ENCODE measurements around the gene PPM1N. TPM values are rescaled to one million over a fixed set of nuclear protein-coding genes. Genes with fewer than 3 reads are reported as not detected.

Gene PPM1N
- total and polyA plus RNA-seq, 7 donors: 1.2 to 4.2 (median 2.5) TPM

DNA sequence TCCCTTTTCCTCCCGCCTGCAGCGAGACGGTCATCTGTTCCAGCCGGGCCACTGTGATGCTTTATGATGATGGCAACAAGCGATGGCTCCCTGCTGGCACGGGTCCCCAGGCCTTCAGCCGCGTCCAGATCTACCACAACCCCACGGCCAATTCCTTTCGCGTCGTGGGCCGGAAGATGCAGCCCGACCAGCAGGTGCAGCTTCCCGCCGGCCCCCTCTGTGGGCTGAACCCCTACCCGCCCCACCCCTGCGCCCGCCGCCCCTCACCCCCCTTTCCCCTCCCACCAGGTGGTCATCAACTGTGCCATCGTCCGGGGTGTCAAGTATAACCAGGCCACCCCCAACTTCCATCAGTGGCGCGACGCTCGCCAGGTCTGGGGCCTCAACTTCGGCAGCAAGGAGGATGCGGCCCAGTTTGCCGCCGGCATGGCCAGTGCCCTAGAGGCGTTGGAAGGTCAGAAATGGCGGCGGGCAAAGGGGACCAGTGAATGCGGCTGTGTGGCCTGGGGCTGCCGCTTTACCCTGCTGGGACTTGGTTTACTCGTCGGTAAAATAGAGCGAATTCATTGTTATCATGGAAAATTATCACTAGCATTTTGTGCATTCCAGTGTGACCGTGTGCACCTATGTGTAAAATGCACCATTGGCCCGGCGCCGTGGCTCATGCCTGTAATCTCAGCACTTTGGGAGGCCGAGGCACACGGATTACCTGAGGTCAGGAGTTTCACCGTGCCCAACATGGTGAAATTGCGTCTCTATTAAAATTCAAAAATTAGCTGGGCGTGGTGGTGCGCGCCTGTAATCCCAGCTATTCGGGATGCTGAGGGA is 19.6 kb downstream of the PPM1N start:
- intact Hi-C loops (cut with DNase I): no loop called here
- Histone ChIP-seq H3K4me1 (peaks cover 0 to 37% (median 36%) of the 10 kb centered on the region in 4 donors), H3K27me3 (no peaks in the 10 kb centered on the region), H3K9me3 (no peaks in the 10 kb centered on the region), H3K27ac (no peak overlapping the region), H3K36me3 (peaks cover 21 to 68% (median 53%) of the 10 kb centered on the region in 4 donors), H3K4me3 (no peak overlapping the region)
- 85 to 91% methylated on average over 50 of the region's 50 CpGs for WGBS, 2 donors
- TF ChIP-seq, protein P1, sequence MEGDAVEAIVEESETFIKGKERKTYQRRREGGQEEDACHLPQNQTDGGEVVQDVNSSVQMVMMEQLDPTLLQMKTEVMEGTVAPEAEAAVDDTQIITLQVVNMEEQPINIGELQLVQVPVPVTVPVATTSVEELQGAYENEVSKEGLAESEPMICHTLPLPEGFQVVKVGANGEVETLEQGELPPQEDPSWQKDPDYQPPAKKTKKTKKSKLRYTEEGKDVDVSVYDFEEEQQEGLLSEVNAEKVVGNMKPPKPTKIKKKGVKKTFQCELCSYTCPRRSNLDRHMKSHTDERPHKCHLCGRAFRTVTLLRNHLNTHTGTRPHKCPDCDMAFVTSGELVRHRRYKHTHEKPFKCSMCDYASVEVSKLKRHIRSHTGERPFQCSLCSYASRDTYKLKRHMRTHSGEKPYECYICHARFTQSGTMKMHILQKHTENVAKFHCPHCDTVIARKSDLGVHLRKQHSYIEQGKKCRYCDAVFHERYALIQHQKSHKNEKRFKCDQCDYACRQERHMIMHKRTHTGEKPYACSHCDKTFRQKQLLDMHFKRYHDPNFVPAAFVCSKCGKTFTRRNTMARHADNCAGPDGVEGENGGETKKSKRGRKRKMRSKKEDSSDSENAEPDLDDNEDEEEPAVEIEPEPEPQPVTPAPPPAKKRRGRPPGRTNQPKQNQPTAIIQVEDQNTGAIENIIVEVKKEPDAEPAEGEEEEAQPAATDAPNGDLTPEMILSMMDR (IDR thresholded peaks at IDR 0.05): no peak
- TF ChIP-seq POLR2A (IDR thresholded peaks at IDR 0.05): no peak
- TF ChIP-seq POLR2AphosphoS5 (IDR thresholded peaks at IDR 0.05): no peak
- no peak for TF ChIP-seq EP300 (IDR thresholded peaks at IDR 0.05)
- DNase-seq: no peak

DNA sequence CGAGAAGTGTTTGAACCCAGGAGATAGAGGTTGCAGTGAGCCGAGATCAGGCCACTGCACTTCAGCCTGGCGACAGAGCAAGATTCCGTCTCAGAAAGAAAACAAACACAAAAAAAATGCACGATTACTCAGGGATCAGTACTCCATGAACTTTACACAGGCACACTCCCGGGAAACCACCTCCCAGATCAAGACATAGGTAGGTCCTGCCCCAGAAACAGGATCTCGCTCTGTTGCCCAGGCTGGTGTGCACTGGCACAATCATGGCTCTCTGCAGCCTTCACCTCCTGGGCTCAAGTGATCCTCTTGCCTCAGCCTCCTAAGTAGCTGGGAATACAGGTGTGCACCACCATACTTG is 20.2 kb downstream of the PPM1N start:
- WGBS, 2 donors: 28 to 72% methylated on average over 7 of the region's 7 CpGs
- intact Hi-C loops (cut with DNase I): no loop called here

DNA sequence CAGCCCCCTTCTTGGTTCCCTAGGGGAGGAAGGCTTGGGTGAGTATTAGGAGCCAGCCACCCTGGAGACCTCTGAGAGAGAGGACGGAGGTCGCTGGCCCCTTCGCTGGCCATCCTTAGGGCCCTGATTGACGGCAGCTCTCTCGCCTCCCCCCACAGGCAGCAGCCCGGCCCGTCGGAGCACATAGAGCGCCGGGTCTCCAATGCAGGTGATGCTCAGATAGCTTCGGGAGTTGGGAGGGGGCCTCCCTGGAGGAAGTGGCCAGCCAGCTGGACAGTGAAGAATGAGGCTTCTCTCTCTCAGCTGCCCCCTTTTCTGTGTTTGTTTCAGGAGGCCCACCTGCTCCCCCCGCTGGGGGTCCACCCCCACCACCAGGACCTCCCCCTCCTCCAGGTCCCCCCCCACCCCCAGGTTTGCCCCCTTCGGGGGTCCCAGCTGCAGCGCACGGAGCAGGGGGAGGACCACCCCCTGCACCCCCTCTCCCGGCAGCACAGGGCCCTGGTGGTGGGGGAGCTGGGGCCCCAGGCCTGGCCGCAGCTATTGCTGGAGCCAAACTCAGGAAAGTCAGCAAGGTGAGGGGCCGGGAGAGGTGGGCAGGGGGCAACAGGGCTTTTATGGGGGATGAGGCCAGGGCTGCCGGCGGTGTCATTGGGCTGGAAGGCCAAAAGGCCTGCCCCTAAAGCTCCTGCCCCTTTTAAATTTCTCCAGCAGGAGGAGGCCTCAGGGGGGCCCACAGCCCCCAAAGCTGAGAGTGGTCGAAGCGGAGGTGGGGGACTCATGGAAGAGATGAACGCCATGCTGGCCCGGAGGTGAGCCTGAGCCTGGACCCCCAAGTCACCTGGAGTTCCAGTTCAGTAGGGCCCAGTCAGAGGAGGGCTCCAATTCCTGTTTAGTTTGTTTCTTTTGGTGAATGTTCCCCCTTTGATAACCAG is 24.0 kb downstream of the PPM1N start:
- Histone ChIP-seq H3K4me3 (no peak overlapping the region), H3K9me3 (no peaks in the 10 kb centered on the region), H3K36me3 (peaks cover 32 to 100% (median 78%) of the 10 kb centered on the region in 4 donors), H3K4me1 (no peaks in the 10 kb centered on the region), H3K27me3 (no peaks in the 10 kb centered on the region), H3K27ac (peak overlapping the region in 2 of 4 donors; percentile 8 to 16)
- TF ChIP-seq, protein P1 (IDR thresholded peaks at IDR 0.05): no peak
- TF ChIP-seq POLR2A (IDR thresholded peaks at IDR 0.05) (no peak), EP300 (IDR thresholded peaks at IDR 0.05) (no peak), POLR2AphosphoS5 (IDR thresholded peaks at IDR 0.05) (no peak)
- intact Hi-C loops (cut with DNase I): loop anchor here (5.0 kb wide), 1 partner anchor 35 kb away; no protein-coding TSS in a partner anchor
- WGBS, 2 donors: 86 to 88% methylated on average over 24 of the region's 24 CpGs
- DNase-seq: no peak

More for the DNA sequence above, 20.2 kb downstream of the PPM1N start:
- H3K4me1 ChIP-seq: peaks cover 0 to 32% (median 31%) of the 10 kb centered on the region in 4 donors
- no peak for DNase-seq
- peaks cover 22 to 74% (median 55%) of the 10 kb centered on the region in 4 donors for H3K36me3 ChIP-seq
- H3K27me3 ChIP-seq: no peaks in the 10 kb centered on the region
- no peaks in the 10 kb centered on the region for H3K9me3 ChIP-seq
- H3K4me3 ChIP-seq: no peak overlapping the region
- TF ChIP-seq POLR2A (IDR thresholded peaks at IDR 0.05): no peak
- no peak for TF ChIP-seq POLR2AphosphoS5 (IDR thresholded peaks at IDR 0.05)
- TF ChIP-seq, protein P1 (IDR thresholded peaks at IDR 0.05): no peak
- no peak for TF ChIP-seq EP300 (IDR thresholded peaks at IDR 0.05)
- no peak overlapping the region for H3K27ac ChIP-seq

DNA sequence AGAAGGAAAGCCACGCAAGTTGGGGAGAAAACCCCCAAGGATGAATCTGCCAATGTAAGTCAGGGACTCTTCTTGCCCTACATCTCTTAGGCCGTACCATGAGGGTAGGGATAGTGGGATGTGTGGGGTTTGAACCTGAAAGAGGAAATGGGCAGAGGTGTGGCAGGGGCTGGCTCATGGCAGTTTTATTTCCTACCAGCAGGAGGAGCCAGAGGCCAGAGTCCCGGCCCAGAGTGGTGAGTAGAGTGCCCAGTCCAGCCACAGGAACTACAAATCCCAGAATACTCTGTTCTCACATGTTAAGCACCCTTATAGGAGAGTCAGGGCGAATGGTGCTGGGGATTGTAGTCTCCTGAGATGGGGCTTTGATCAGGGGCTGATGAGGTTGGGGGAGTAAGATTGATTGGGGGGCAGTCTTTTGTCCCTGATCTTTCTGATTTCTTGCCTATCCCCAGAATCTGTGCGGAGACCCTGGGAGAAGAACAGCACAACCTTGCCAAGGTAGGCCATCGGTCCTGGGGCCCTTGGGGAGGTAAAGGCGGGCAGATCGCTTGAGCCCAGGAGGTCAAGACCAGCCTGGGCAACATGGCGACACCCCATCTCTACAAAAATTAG is 25.5 kb downstream of the PPM1N start:
- peaks cover 32 to 88% (median 65%) of the 10 kb centered on the region in 4 donors for H3K36me3 ChIP-seq
- H3K27ac ChIP-seq: peak overlapping the region; percentile 30 to 54 (median 47)
- WGBS, 2 donors: 61 to 71% methylated on average over 9 of the region's 9 CpGs
- H3K4me1 ChIP-seq: peaks cover 0 to 13% (median 11%) of the 10 kb centered on the region in 4 donors
- TF ChIP-seq POLR2AphosphoS5 (IDR thresholded peaks at IDR 0.05) (peak in 1 of 4 donors; percentile 6), POLR2A (IDR thresholded peaks at IDR 0.05) (no peak)
- TF ChIP-seq, protein P1 (IDR thresholded peaks at IDR 0.05): peak; percentile 83 to 96 (median 92)
- DNase-seq: peak; percentile 92
- no peaks in the 10 kb centered on the region for H3K9me3 ChIP-seq
- intact Hi-C loops (cut with DNase I): loop anchor here (1.0 to 5.0 kb wide), 2 partner anchors 34 to 120 kb away; no protein-coding TSS in a partner anchor
- no peaks in the 10 kb centered on the region for H3K27me3 ChIP-seq
- no peak overlapping the region for H3K4me3 ChIP-seq
